Caki2 (cell line): Measurements from ENCODE around the gene MAP6. TPM values are rescaled to one million over a fixed set of nuclear protein-coding genes. Genes with fewer than 3 reads are reported as not detected.
"Not testable (repeated sequence)": the region's sequence is repeated elsewhere in the genome, so short reads cannot be mapped to it uniquely, and the experiment has no call there.

ENCODE experiments used
- DNase-seq: peaks from one replicate; pipeline ENCODE4 v3.0.0-alpha.2; 2015; ENCODE audit warnings: low read depth
- in situ Hi-C: cut with HindIII; loops from 2 replicates; pipeline ENCODE4 v1.10.0; 2016; ENCODE audit warnings: low sequenced_read_pairs, low pct_unique_long_range_greater_than_20kb, mixed read lengths
- total RNA-seq: library from RNA; depleted of rRNA; stranded (reverse); fragments of >200 nt; shearing (Covaris generic); gene quantifications from 2 replicates; pipeline ENCODE4 v1.2.3, GENCODE V29; 2014; ENCODE audit warnings: low replicate concordance; rRNA removed

Gene MAP6
- total RNA-seq: not detected in 2 replicates

- in situ Hi-C loops: no loop called here
- DNase-seq: no peak
Measured at GRCh38 chr11:75668451-75669297, at the start of gene MAP6. Gene MAP6, minus strand, starts transcription at chr11:75669038. Its CDS starts 669 bp downstream, at chr11:75668369.

GRCh38 chr11:75717608-75718418 is 49.0 kb upstream of the MAP6 start, which contains the start of gene MOGAT2:
Gene MOGAT2, plus strand, starts transcription at chr11:75717838. Its CDS starts 51 bp downstream, at chr11:75717889.
- in situ Hi-C loops: no loop called here
- DNase-seq: no peak

DNA sequence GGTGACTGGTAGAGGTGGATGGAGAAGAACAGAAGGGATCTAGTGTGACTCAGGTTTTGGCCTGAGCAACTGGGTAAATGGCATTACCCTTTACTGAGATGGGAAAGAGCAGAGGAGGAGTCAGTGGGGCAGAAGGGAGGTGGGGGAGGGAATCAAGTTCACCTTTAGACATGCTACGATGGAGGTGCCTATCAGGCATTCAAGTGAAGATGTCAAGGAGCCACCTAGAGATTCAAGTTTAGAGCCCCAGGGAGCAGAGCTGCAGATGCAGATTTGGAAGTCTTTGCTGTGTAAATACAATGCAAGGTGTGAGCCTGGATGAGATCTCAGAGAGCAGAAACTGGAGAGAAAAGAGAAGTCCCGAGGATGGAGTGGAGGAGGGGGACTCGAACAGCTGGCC is 47.8 kb upstream of the MAP6 start:
- in situ Hi-C loops: no loop called here
- no peak for DNase-seq

GRCh38 chr11:75715688-75716087 is 46.9 kb upstream of the MAP6 start:
- in situ Hi-C loops: no loop called here
- DNase-seq: no peak

DNA sequence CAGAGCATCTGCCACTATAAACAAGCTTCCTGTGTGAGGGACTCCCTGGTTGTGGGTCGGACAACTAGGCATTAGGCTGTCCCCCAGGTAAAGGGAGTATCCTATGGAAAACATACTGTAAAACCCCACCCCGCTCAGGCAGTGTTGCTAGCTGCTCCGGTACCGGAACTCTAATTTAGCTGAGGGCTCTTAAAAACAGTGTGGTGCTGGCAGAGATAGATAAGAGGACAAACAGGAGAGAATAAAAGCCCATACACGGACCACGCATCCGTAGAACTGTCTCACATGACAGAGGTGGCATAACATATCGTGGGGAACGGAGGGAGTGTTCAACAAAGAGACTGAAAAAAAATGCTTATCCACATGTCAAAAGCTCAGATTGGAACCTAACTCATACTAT is 45.4 kb upstream of the MAP6 start:
- no peak for DNase-seq
- in situ Hi-C loops: no loop called here

DNA sequence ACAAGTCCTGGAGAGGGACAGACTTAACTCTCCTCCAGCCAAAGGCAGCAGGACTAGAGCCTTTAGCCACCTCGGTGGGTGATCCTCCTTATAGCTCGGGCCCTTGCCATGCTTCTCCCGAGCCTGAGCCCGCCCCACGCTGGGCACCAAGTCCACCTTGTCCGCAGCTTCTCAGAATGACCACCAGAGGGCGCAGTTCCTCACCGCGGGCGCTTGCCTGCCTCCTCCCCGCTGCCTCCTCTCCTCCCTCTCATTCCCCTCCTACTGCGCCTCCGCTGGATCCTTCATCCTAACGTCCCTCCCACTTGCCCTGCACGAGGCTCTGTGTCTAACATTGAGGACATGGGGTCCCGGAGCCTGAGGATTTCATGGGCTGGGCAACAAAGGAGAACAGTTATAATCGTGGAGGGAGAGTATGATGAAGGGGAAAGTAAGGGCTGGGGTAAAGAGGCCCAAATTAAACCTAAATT is 37.5 kb upstream of the MAP6 start:
- peak; percentile 41 for DNase-seq
- in situ Hi-C loops: no loop called here

- no peak for DNase-seq
- in situ Hi-C loops: no loop called here
Measured at GRCh38 chr11:75705541-75705940, 36.7 kb upstream of the MAP6 start.

DNA sequence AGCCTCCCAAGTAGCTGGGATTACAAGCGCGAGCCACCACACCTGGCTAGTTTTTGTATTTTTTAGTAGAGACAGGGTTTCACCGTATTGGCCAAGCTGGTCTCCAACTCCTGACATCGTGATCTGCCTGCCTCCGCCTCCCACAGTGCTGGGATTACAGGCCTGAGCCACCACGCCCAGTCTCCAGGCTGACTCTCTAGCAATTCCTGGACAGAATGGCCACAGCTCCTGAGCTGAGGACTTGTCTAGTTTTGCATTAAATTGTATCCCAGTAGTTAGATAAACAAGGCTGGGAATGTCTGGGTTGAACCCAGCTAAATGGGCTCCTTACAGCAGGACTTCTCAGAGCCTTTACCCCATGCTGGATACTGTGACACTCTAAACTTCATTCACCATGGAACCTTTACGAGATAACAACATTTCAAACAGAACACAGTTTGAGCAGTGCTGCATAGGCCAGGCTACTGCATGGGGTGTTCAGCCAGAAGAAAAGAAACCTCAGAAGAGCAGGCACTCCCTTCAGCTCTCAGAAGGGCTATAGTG is 34.9 kb upstream of the MAP6 start:
- no peak for DNase-seq
- in situ Hi-C loops: no loop called here

- in situ Hi-C loops: no loop called here
- DNase-seq: no peak
Measured at GRCh38 chr11:75700940-75701339, 32.1 kb upstream of the MAP6 start.

GRCh38 chr11:75697906-75698581 is 29.2 kb upstream of the MAP6 start:
- no peak for DNase-seq

GRCh38 chr11:75691804-75692203 is 23.0 kb upstream of the MAP6 start:
- no peak for DNase-seq
- in situ Hi-C loops: no loop called here

More at GRCh38 chr11:75697906-75698581, 29.2 kb upstream of the MAP6 start:
- in situ Hi-C loops: no loop called here

DNA sequence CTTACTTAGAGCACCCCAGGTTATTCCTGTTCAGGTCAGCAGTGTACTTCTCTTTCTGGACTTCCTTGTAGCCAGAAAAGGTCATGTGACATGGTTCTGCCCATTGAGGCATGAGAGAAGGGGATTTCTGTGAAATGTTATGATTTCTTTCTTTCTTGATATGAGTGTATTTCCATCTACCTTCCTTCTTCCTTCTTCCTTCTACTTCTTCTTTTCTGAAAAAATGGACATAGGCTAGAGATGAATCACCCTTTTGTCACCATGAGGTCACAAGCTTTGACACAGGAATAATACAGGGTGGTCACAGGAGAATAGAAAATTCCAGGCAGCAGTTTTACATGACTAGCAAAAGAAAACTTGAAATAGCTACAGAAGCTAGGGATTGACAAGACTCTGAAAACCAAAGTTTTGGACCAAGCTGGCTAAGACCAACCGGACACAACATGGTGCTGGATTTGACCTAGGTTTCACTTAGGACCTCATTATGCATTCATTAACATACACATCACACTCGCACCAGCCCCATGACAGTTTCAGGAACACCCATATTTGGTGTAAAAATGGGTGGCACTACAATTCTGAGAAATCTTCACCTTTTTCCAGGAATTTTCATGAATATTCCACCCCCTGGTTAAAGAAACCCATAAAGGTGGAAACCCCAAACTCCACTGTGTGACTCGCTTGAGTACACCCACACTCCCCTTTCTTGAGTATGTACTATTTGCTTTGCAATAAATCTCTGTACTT is 21.2 kb upstream of the MAP6 start:
- in situ Hi-C loops: no loop called here
- peak; percentile 37 for DNase-seq

DNA sequence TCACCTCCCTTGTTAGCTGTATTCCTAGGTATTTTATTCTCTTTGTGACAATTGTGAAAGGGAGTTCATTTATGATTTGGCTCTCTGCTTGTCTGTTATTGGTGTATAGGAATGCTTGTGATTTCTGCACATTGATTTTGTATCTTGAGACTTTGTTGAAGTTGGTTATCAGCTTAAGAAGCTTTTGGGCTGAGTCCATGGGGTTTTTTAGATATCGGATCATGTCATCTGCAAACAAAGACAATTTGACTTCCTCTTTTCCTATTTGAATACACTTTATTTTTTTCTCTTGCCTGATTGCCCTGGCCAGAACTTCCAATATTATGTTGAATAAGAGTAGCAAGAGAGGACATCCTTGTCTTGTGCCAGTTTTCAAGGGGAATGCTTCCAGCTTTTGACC is 15.0 kb upstream of the MAP6 start:
- in situ Hi-C loops, DNase-seq: not testable (repeated sequence)

- in situ Hi-C loops: no loop called here
- no peak for DNase-seq
Measured at GRCh38 chr11:75679566-75679965, 10.7 kb upstream of the MAP6 start.

- no peak for DNase-seq
- in situ Hi-C loops: no loop called here
Measured at GRCh38 chr11:75678620-75679259, 9.9 kb upstream of the MAP6 start.

GRCh38 chr11:75677909-75678308 is 9.1 kb upstream of the MAP6 start:
- no peak for DNase-seq
- in situ Hi-C loops: no loop called here

DNA sequence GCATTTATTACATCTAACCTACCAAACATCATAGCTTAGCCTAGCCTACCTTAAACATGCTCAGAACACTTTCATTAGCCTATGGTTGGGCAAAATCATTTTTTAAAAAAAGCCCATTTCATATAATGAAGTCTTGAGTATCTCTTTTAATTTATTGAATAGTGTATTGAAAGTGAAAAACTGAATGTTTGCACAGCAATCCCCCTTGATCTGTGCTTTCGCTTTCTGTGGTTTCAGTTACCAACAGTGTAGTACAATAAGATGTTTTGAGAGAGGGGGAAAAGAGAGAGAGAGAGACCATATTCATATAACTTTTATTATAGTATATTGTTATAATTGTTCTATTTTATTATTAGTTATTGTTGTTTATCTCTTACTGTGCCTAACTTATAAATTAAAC is 8.4 kb upstream of the MAP6 start:
- DNase-seq: no peak
- in situ Hi-C loops: no loop called here
